Measurements from ENCODE around the gene UBR3.
A peak's percentile ranks its signal among the peaks of the same experiment; 100 is the strongest.

UBR3 gene

DNA sequence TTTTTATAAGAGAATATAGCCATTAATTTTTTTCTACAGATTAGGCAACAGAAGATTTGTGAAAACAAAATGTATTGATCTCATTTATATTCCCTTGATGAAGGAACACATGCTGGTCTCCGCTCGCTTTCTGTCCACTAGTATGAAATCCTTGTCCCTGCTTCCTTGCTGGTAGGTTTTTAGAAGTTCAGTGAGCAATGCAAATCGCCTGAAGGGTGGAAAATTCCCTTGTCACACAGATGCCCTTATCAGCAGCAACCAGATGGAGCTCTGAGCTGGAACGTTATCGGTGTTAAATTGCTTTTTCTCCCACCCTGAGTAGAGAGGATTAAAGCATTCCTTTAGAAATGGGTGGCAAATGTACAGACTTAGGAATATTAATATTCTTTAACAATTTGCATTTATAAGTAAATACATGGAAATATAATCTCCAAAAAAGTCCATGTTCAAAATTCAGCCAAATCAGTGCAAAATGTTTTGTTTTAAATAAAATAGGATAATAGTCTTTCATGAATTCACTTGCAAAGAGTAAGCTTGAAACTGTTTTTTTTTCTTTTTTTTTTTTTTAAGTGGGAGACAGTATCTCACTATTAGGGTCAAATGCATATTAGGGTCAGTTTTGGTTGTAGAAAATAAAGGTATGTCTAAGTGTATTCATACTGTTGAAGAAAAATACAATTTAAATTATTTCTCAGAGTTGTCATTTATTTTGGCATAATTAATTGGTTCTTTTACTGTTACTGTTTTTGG lies 186.7 kb downstream of the UBR3 start:
- peak; percentile 85 for DNase-seq

DNA sequence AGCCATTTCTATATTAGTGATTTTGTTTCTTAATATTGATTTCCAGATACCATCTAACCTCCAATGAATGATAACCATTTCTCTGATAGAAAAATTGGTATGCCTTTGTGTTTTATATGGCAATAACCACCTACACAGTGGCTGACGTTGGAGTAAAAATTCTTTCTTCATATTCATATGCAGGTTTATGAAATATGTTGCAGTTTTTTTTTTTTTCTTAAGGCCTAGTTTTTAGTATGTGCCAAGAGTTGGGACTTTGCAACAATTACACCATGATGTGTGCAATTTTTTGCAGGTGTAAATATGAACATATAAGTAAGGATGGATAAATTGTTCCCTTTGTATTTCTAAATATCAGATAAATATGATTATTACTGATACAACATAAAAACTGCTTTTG lies 187.5 kb downstream of the UBR3 start:
- DNase-seq = no peak

DNA sequence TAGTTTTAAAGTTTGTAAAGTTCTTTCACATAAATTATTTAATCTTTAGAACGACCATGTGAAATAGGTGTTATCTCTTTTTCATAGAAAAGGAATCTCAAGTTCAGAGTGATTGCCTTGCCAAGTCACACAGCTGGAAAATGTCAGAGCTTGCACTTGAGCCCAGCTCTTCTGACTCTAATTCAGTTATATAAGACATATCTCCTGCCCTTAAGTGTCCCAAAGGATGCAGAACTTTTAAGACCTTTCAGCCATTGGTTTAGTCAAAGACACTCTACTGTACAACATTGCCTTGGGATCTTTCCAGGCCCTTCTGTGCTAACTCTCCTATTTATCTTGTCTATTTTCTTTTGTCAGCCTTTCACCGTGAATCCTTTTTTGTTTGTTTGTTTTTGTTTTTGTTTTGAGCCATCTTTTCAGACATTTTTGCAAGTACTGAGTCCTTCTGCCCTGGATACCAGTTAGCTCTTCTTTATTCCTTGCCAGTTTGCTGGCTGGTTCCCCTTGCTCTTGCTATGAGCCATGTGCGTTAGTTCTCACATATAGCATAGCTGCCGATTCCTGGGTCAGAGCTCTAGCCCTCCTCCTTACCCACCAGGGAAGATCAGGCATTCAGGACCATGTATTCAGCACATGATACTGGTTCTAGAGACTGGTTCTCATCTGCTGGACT lies 190.7 kb downstream of the UBR3 start:
- DNase-seq = no peak

DNA sequence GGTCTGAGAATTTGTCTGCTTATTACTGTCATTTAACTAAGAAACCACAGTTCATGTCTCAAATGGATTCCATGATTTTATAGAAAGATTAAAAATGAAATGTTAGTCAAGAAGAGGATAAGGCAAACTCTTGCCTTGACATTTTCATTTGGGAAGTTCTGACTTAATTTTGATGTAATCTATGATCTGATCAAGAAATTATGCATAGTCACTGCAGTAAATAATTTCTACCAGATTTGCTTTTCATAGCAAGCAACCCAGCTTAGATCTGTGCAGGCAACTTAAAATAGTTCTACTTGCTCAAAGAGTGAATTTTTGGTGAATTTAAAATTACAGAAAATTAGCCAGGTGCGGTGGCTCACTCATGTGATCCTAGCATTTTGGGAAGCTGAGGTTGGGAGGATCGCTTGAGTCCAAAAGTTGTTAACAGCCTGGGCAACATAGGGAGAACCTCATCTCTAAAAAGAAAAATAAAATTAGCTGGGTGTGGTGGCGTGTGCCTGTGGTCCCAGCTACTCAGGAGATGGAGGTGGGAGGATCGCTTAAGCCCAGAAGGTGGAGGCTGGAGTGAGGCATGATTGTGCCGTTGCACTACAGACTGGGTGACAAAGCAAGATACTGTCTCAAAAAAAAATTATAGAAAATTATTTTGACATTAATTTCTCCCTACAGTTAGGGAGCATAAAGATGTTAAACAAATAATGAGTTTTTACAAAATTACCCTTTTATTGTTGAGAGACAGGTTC lies 192.0 kb downstream of the UBR3 start:
- no peak for DNase-seq

DNA sequence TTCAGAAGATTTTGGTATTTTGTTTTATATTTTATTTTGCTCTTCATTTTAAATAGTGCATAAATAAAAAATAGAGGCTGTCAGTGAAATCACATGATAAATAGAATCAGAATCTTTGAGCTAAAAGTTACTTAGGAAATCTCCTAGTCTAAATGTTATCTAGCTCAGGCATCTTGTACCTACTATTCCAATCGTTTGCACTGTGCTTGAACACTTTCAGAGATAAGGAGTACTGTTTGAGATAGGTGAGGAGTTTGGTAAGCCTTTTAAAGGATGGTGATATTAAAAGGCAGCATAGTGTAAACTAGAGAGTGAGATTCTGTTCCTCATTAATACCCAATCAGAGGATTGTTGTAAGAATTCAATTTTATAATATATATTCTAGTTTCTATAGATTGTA lies 193.5 kb downstream of the UBR3 start:
- DNase-seq = no peak

DNA sequence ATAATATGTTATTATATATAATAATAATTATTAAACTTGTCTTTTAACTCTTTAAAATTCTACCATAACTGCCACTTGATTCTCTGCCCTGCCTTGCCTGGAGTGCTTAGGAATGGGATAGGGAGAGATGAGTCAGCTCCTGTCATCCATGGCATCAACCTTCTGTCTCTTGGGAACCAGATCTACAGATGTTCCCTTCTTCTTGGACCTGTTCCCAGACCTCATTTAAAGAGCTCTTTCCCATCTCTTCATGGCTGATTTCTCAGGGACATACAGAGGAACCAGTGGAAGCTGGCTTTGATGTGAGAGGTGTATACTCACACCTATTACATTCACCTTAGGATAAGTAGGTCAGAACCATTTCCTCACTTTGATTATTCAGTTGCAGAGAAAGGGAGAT lies 195.4 kb downstream of the UBR3 start:
- DNase-seq = peak; percentile 99

DNA sequence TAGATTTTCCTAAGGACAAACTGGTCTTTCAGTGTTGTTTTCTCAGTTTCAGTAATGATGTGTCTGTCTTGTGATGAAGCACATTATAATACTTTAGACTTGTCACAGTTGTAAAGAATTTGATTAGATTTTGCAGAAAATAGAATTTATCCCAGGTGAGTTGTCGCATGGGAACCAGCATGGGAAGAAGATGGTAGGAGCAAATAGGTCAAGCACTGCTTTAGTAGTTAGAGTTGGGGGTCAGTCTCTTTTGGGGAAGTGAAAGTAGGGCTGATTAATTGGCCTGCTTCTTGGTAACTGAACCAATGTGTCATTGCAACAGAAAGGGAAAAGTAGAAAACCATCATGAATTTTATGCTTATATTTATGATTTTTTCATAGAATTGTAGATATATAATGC lies 197.5 kb downstream of the UBR3 start:
- DNase-seq = no peak

DNA sequence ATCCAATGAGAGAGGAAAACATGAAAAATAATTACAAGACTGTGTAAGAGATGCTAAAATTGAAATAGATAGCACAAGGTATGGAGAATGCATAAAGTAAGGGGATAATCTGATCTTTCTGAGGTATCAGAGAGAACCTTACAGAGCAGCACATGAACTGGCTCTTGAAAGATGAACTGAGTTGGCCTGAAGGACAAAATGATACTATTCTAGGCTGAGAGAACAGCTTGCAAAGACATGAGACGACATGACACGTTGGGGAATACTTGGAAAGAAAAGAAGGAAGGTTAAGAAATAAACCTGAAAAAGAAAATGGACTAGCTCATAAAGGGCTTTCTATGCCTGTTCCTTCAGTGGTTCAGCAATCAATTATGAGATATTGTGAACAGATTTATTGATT lies 198.0 kb downstream of the UBR3 start:
- no peak for DNase-seq

DNA sequence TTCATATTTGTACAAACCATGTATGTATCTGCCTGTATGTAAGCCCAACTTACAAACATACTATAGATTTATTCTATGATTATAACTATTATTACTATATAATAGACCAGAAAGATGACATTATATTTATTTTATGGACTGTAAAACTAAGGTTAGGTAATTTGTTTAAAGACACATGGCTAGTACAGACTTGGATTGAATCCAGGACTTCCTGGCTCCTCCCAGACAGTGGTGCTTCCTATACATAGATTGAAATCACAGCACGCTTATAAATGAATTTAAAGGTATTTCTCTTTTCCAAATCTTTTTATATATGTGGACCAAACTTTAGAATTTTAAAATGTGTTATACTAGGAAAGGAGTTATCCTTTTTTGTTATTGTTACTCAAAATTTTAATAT lies 199.1 kb downstream of the UBR3 start:
- peak; percentile 27 for DNase-seq

DNA sequence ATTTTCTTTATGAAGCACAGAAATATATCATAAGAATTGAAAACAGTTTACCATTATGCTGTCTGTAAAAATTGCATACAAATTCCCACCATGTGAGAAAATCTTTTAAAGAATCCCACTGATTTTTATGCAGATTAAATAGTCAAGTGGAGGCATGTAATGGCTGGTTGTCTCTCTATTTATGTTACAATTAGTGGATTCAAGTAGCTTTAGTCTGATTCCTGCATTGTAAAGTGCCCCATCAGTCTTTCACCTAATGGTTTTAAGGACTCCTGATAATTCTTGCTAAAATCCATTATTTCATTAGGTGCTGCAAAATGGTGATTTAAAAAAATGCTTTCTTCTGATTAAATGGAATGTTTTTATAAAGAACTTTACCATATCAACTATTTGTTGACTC lies 202.3 kb downstream of the UBR3 start:
- DNase-seq = no peak

DNA sequence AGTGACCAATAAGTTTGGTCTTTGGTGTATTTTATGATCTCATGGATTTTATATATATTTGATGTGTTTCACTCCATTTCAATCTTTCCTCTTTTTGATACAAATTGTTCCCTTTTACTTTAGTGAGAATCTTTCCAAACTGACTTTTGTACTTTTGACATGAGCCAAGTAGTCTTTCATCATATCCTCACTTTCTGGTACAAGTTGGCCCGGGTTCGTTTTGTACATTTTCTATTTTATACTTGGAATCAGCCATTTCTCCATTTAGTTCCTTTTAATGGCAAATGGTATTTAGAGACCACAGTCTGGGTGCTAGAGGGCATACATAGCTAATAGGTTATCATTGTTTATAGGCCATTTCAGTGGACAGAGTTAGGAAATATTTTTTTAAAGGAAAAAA lies 202.8 kb downstream of the UBR3 start:
- DNase-seq = no peak

DNA sequence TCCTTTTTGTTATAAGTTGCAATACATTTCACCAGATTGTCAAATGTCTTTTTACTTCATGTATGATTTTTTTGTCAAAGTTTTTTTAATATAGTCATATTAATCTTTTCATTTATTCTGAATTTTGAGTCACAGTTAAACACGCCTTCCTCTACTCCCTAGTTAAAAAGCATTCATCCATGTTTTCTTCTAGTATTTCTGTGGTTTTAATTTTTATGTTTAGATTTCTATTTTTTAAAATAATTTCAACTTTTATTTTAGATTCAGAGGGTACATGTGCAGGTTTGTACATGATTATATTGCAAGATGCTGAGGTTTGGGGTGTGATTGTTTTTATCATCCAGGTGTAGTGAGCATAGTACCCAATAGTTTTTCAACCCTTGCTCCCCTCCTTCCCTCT lies 204.0 kb downstream of the UBR3 start:
- DNase-seq = no peak

DNA sequence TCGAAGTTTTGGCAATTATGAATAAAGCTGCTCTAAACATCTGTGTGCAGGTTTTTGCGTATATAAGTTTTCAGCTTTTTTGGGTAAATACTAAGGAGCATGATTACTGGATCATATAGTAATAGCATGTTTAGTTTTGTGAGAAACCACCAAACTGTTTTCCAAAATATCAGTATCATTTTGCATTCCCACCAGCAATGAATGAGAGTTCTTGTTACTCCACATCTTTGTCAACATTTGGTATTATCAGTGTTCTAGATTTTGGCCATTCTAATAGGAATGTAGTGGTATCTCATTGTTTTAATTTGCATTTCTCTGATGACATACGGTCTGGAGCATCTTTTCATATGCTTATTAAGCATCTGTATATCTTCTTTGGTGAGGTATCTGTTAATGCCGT lies 207.3 kb downstream of the UBR3 start:
- DNase-seq = no peak

DNA sequence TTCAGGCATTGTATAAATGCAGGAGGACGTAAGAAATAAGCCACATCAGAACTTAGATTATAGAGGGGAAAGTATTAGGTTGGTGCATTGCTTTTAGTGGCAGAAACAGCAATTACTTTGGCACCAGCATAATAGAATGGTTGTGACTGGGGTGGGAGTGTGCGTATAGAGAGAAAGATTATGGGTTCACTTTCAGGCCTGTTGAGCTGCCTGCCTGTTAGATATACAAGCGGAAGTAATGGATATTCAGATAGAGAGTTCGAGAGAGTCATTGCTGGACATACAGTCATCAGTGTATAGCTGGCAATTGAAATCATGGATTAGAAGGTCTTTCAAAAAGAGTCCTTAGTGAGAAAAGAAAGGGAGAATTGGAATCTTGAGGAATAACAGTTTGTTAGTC lies 211.5 kb downstream of the UBR3 start:
- DNase-seq = no peak

DNA sequence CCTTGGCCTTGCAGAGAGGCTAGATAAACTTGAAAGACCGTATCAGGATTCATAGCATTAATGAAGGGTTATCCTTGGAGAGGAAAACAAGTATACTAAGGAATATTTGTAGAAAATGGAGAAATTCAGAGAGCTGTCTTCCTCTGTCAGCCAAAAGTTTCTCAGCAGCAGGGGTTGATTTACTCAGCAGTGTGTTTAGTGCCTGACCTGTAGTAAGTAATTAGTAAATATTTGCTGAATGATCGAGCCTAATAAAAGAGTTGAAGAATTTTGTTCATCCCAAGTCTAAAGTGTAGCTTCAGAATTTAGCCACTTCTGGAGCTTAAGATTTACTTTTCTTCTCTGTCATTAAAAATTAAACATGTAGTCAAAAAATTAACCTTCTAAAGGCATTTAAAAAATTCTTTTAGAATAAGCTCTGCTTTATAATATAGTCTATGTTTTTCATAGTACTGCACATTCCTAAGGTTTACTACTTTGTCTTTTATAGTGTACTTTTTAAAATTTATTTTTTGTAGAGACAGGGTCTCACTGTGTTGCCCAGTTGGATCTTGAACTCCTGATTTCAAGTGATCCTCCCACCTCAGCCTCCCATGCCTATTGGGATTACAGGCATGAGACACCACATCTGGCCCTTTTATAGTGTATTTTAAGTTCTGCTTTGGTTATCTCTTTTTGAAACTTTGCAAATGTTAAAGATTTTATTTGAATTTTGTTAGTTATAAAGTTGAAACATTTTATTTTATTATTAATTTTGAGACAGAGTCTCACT lies 212.3 kb downstream of the UBR3 start:
- no peak for DNase-seq

DNA sequence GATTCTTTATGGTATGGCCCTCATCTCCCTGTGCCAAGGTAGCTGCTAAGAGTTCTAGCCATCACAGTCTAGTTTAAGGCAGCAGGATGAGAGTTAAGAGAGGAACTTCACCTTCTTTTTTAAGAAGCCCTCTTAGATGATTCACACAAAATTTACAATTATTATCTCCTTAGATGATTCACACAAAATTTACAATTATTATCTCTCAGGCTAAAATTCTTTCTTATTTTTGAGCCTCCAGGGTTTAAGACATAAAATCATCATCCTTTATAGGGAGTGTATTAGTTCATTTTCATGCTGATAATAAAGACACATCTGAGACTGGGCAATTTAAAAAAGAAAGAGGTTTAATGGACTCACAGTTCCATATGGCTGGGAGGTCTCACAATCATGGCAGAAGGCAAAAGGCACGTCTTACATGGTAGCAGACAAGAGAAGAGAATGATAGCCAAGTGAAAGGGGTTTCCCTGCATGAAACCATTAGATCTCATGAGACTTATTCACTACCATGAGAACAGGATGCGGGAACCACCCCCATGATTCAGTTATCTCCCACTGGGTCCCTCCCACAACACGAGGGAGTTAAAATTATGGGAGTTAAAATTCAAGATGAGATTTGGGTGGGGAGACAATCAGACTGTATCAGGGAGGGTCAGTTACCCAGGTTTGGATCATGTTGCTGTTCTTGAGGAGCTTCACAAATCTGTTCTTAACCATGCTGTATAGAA lies 217.7 kb downstream of the UBR3 start:
- no peak for DNase-seq

DNA sequence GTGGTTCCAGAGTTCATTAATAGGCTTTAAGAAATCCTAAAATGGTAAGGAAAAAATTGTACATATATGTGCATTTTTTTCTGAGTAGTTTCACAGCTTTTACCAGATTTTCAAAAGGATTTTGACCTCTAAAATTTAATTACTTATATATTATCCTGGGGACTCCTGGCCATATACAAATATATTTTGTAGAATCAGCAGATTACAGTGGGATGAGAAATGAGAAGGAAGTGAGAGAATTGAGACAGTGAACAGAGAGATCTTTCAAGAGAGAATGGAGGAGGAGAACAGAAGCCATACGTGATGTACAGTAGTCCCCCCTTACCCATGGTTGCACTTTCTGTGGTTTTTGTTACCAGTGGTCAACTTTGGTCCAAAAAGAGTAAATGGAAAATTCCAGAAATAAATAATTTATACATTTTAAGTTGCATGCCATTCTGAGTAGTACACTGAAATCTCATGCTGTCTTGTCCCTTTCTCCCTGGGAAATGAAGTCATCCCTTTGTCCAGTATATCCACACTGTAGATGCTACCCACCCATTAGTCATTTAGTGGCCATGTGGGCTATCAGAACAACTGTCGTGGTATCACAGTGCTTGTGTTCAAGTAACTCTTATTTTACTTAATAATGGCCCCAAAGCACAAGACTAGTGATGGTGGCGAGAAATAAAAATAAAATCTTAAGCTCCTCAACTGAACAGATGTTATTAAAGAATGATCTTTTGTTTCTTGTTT lies 220.2 kb downstream of the UBR3 start:
- DNase-seq = no peak

DNA sequence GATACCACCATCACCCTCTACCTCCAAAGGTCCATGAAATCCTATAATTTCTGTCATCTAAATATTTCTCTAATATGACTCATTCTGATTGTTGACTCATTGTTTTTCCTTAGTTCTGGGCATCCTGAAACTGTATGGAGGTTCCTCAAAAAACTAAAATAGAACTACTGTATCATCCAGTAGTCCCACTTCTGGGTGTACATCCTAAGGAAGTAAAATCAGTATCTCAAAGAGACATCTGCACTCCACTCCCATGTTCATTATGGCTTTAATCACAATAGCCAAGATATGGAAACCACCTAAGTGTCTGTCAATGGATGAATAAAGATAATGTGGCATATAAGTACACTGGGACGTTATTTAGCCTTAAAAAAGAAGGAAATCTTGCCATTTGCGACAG lies 224.9 kb downstream of the UBR3 start:
- DNase-seq = no peak

DNA sequence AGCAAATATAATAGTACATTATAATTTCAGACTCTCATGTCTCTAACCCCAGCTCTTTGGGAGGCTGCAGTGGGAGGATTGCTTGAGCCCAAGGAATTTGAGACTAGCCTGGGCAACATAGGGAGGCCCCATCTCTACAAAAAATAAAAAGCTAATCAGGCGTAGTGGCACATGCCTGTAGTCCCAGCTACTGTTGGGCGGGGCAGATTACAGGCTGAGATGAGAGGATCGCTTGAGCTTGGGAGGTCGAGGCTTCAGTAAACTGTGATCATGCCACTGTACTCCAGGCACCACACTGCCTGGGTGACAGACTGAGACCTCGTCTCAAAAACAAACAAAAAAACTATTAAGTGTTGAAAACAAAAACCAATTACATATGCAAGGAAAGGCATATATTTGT lies 227.7 kb downstream of the UBR3 start:
- DNase-seq = no peak

DNA sequence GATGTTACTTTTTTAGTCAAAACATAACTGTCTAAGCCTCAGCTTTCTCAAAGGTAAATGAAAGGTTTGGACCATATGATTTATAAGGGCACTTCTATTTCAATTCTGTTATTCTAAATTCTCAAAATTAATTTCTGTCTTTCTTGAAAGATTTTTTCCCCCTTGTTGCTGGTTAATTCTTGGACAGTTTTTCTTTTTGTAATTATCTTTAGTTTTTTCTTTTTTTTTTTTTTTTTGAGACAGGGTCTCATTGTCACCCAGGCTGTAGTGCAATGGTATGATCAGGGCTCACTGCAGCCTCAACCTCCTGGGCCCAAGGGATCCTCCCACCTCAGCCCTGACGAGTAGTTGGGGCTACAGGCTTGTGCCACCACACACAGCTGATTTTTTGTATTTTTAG lies 229.6 kb downstream of the UBR3 start:
- DNase-seq = no peak

DNA sequence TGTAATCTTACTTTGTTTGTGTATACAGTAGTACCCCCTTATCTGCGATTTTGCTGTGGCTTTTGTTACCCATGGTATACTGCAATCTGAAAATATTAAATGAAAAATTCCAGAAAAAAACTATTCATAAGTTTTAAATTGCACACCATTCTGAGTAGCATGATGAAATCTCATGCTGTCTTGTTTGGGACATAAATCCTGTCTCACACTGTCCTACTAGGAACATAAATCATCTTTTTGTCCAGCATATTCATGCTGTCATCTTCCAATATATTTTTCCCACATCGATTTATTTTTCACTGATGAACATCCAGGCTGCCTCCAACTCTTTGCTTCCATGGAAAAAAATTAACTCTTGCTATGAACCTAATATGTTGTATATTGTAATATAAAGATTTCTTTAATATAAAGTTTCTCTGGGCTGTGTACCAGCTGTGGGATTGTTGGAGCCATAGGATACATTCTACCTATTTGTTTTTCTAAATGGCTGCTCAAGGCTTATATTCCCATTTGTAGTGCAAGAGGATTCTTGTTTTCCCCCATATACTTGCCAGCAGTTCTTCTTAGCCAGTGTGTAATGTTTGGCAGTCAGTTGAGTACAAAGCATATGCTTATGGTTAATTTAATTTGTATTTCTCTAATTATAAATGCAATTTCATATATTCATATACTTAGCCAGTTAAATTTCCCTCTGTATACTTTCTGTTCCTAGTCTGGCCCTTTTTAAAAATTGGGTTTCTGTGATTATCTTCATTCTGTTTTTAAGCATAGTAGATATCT lies 236.4 kb downstream of the UBR3 start:
- peak; percentile 8 for DNase-seq

Data from NCI-H2171 treated with DMSO at 0.1 percent for 48 hours (cell line).